CD4-positive, alpha-beta T cell treated with Interleukin-10 for 1 hour (primary cell): ENCODE data around the gene TBX2.
"Not testable (repeated sequence)": the region's sequence is repeated elsewhere in the genome, so short reads cannot be mapped to it uniquely, and the experiment has no call there.

Experiments
- DNase-seq: peaks from one replicate; pipeline ENCODE4 v3.0.0-alpha.2; 2020

TBX2 gene

GRCh38 chr17:61440697-61441096 lies 41.1 kb downstream of the TBX2 start:
- no peak for DNase-seq

DNA sequence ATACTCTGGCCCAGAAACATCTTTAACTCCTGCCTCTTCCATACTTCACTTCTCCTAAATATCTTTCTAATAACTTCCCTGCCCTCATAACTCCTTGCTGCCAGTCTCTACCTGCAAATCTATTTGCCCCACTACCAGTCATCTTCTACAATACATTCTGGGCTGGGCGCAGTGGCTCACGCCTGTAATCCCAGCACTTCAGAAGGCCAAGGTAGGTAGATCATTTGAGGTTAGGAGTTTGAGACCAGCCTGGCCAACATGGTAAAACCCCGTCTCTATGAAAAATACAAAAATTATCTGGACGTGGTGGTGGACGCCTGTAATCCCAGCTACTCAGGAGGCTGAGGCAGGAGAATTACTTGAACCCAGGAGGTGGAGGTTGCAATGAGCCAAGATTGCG lies 41.9 kb downstream of the TBX2 start:
- DNase-seq: not testable (repeated sequence)

GRCh38 chr17:61442136-61442775 lies 42.6 kb downstream of the TBX2 start:
- no peak for DNase-seq

DNA sequence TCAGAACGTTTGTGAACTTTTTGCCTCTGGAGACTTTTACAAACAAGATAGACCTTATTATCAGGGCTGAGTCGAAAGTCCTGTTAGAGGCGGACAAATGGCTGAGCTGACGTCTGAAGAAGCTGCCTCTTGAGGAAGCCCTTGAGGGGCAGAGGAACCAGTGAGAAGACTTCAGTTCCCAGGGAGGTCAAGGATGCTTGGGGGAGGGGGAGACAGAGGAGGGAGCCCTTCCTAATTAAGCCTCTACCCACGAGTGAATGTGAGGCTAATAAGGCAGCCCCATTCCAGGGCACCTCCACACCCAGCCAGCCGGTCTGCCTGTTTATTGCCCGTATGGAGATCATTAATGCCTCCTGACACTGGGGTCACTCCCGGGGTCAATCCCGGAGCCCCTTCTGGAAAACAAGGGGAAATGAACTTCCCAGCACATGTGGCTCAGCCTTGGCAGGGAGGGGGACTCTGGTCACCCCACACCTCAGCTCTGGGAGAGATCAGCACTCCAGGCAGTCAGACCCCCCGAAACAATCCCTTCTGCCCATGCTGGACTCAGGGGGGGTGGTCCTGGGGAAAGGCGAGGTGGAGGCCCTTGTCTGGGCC lies 43.3 kb downstream of the TBX2 start:
- no peak for DNase-seq

DNA sequence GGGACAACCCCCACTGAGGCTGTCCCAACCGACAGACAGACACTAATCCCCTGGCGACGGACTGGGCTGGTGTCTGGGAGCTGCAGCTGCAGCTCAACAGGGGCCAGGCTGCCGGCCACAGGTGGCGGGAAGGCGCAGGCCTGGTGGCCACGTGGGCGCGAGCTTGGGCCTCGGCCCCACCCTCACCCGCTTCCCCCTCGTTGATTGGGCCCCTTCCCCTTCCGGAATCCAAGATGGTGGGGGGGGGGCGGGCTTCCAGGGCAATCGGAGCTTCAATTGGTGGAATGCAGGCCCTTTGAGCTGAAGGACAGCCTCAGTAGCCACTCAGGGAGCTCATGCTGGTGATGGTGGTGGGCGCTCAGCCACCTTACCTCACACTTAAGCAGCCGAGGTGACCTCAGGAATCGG lies 43.8 kb downstream of the TBX2 start:
- no peak for DNase-seq

GRCh38 chr17:61444075-61444474 lies 44.4 kb downstream of the TBX2 start:
- no peak for DNase-seq

DNA sequence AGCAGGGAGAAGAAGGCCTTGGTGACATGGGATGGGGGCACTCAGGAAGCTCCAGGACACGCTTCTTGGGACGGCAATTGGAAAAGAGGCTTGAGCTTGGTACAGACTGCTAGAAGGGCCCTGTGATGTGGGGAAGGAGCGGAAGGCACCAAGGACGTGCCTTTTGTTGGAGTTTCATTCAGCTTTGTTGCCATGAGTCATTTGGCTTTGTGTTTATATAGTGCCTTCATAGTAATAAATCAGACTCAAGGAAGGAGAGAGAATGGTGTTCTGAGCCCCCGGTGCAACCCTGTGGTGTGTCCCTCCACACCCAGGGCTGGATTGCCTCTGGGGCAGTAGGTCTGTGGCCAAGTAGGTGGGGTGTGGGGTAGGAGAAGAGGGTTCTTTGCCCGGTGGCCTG lies 45.2 kb downstream of the TBX2 start:
- DNase-seq: no peak

- DNase-seq: no peak
These were observed 47.7 kb downstream of the TBX2 start for GRCh38 chr17:61447358-61447757.

- no peak for DNase-seq
These were observed 48.4 kb downstream of the TBX2 start for GRCh38 chr17:61448042-61448441.

DNA sequence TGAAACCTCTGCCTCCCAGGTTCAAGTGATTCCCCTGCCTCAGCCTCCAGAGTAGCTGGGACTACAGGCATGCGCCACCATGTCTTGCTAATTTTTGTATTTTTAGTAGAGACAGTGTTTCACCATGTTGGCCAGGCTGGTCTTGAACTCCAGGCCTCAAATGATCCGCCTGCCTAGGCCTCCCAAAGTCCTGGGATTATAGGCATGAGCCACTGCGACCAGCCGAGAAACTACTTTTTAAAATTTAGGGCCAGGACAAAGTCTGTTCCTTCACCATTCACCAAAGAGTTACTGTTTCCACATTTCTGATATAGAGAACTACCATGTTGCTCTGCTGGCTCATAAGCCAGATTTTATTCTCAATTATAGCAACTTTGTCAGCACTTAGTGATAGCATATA lies 49.5 kb downstream of the TBX2 start:
- not testable (repeated sequence) for DNase-seq

DNA sequence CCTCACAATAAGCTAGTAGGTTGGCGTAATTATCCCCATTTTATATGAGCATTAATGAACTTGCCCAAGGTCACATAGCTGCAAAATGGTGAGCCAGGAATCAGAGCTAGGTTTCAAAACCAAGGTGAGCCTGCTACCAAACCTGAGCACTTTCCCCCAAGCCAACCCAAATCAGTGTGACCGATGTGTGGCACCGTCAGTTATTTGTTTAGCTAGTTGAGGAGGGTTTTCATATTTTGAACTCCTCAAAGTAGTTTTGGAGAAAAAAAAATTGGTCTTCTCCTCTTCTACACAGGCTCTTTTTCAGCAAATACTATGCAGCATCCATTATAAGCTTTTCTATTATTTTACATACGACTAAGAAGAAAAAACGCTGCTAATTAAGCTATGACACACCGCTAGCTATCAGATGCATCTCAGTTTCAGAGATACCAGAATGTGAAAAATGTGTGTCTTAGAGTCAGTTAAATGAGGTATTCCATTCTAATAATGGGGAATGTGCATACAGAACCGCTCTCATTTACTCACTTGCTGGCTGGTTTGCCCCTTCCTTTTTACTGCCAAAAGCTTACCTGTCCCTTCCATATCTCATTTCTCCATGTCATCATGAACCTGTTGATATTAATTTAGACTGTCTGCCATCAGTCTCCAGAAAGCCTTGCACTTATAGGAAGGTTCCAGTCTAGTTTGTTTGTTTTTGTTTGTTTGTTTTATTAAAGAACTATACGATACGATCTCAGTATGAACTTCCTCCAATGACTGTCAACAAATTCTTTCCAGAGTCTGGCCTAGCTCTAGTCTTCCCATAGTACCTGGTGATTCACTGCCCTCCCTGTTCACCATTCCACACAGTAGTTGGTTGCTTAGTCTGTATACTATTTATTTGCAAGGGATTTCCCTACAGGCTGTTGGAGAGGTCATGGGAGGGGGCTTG lies 50.3 kb downstream of the TBX2 start:
- no peak for DNase-seq

DNA sequence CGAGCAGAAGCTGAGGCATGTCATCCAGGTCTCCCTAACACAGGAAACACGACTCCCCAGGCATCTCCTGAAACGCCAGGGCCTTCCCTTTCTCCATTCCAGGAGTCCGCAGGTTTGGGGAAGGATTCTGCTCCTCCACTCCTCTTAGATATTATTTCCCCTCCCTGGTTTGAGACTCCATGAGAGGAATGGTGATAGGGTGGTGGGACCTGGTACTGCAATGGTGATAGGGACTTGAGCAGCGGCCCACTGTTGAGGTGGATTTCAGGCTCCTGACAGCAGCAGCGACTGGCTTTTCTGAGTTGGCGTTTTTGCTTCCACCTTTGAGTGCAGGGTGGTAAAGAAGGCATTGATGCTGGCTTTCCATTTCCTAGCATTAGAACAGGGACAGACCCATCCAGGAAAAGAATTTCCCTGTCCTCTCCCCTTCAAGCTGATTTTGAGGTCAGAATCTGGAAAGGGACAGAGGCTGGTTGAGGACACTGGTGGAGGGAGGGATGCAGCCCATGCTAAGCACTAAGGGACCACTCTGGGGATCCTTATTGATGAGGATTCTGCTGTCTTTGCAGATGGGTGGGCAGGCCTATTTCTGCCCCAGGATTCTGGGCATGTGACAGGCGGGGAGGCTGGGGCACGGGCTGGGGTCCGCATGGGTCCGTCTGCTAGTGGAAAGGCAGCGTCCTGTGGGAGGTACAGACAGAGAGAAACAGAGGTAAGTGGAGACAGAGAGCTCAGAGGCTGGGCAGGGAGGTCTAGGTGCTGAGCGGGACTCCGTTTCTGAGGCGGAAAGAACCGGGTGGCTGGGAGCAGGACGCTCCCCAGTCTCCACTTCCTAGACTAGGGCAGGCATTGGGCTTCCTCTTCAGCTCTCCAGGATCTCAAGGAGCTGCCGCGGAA lies 51.2 kb downstream of the TBX2 start:
- DNase-seq: no peak

DNA sequence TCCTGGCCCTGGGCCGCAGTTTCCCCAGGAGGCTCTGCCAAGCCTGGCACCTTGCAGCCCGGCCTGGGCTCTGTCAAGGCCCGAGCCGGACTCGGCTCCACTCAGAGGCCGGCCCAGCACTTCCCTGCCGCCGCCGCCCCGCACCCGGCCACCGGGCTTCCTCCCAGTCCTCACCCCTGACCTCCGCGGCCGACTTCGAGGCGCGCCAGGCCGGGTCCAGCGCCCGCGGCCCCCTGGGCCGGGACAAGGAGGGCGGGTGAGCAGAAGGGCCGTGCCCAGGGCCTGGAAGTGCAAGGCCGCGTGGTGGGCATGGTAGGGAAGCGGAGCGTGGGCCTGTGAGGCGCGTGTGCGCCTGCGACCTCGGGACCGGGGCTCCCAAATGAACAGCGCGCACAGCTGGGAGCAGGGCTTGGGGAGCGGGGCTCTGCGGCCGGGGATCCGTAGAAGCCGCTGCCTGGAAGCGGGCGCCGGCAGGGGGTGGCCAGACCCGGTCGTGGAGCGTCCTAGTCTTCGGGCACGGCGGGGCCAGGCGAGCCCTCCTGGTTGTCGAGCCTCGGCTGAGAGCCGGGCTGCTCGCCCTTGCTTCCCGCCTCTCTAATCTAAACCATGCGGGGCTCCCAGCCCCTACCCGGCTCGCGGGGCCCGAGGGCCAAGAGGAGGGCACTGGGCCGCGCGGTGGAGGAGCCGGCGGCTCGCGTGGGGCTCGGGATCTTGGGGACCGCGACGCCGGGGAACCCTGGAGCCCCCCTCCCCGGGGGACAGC lies 52.1 kb downstream of the TBX2 start:
- DNase-seq: no peak

DNA sequence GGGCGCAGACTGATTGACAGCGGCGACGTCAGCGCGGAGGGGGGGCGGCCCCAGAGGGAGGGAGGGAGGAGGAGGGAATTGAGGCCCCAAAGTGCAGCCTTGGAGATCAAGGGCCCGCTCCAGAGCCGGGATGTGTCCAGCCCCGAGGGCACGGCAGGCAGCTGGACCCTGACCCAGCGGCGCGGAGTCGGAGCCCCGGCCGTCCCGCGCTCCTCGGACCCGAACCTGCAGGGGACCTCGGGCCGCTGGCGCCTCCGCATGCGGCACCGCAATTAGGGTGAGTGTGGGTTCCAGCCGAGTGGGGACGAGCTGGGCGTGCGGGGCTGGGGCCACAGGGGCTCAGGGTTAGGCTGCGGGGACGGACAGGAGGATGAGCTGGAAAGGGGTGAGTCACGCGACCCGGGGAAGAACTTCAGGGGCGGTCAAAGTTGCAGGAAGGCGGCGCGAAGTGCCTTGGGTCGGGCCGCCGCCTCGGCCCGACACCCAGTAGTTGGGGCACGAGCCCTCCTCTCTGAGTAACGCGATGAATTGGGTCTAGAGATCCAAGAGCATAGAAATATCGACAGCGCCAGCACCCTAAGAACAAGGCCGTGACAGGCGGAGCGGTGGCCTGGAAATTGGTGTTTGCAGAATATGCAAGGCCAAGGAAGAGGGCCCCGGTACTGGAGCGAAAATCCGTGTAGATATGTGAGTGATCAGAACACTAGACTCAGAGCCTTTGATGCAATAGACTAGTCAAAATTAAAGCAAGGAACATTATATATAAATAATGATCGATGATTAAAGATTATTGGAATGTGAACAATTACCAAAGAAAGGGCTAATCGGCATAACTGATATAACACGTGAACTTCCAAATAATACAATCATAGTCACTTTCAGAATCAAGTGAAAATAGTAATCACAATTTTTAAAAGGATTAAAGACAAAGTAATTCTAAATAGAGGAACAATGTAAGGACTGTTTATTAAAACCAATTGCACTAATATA lies 53.0 kb downstream of the TBX2 start, which contains the start of gene TBX4:
Gene TBX4 (plus strand): TSS at position 122 of the 990 bp plus-strand sequence. CDS start 4,069 bp downstream, outside the sequence.
- no peak for DNase-seq

GRCh38 chr17:61453566-61454380 lies 54.1 kb downstream of the TBX2 start:
- no peak for DNase-seq

- DNase-seq: no peak
These were observed 55.0 kb downstream of the TBX2 start for GRCh38 chr17:61454381-61455323.

DNA sequence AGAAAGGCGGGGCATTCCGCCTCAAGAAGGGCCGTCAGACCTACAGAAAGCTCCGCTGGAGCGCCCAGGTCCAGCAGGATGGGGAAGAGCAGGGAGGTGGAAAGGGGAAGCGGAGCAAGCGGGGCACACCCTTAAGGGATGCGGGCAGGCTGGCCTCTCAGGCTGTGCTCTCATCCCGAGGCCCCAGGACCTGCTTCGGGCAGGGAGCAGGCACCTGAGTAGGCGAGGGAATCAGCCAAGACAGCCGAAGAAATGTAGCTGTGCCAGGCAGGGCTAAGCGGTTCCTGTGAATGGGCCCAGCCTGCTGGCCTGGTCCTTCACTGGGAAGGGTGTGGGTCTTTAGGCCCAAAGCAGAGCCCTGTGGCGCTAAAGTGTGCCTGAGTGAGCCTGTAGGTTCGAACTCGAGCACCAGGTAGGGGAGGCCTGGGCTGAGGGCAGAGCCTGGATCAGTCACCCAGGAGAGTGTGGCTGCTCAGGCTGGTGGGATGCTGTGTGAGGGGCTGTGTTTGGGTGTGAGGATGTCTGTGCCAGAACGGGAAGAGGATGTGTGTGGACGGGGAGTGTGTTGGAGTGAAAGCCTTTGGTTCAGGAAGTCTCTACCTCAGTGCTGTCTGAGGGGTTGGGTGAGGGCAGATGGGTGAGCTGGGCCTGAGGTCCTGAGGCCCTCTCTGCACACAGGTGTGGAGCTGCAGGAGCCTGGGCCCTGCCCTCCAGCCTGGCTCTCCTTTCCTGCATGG lies 55.8 kb downstream of the TBX2 start:
- DNase-seq: no peak
